ENCODE results near the gene MINK1.

The MINK1 gene

DNA sequence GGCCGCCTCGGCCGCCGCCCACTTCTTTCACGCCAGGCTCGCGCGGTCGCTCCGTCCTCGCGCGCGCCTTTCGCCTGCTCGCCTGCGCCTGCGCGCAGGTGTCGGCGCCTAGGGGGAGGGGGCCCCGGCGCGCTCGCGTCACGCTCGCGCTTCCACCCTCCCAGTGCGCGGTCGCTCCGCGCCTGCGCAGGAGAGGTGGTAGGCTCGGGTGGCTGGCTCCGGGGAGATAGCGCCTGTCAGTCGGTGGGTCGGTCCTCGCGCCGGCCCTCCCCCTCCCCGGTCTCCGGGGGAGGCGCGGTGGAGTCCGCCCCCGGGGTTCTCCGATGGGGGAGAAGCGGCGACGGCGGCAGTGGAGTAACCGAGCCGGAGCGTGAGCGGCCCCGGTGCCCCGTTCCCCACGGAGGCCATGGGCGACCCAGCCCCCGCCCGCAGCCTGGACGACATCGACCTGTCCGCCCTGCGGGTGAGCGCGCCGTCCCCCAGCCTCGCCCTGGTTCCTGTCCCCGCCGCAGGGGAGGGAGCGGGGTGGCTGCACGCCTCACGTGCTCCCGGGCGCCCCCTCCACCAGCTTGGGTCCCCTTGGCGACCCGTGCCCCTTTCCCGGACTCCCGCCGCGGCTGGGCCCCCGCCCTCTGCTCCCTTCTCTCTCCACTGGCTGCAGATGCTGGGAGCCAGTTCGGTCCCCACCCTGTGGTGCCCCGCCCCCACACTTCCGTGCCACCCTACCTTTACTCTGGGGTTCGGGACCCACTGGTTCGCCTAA is at the start of gene MINK1:
Gene MINK1, plus strand, starts transcription at position 163 of the 763 bp plus-strand sequence. Its CDS starts 244 bp downstream, at position 407.
- peak; percentile 94 for DNase-seq

- no peak for DNase-seq
These were observed 47.6 kb upstream of the MINK1 start for GRCh38 chr17:4785311-4786105.

GRCh38 chr17:4786106-4786511 is 47.0 kb upstream of the MINK1 start, which contains the start of gene VMO1:
VMO1 (minus strand) TSS chr17:4786364; CDS start chr17:4786352, 12 bp downstream.
- DNase-seq = no peak

DNA sequence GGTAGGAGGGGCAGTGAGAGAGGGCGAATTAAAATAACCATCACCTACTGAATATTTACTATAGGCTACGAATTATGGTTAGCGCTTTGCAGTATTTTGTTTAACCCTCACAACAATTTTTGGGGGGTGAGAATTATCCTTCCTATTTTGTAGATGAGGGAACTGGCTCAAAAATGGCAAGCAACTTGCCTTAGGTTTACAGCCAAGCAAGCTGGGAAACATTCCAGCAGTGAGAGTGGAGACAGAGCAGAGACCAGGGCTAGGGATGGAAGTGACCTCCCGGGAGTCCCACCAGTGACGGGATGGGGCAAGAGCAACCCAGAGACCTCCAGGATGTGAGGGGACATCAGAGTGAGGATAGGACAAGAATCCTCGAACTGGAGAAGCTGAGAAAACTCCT is 46.6 kb upstream of the MINK1 start:
- DNase-seq = no peak

GRCh38 chr17:4788159-4788806 is 44.9 kb upstream of the MINK1 start:
- no peak for DNase-seq

GRCh38 chr17:4788807-4789700 is 44.1 kb upstream of the MINK1 start, which contains the start of gene GLTPD2:
GLTPD2 (plus strand) TSS chr17:4788964; CDS start chr17:4789012, 48 bp downstream.
- DNase-seq = no peak

GRCh38 chr17:4789701-4789950 is 43.5 kb upstream of the MINK1 start:
- DNase-seq = no peak

DNA sequence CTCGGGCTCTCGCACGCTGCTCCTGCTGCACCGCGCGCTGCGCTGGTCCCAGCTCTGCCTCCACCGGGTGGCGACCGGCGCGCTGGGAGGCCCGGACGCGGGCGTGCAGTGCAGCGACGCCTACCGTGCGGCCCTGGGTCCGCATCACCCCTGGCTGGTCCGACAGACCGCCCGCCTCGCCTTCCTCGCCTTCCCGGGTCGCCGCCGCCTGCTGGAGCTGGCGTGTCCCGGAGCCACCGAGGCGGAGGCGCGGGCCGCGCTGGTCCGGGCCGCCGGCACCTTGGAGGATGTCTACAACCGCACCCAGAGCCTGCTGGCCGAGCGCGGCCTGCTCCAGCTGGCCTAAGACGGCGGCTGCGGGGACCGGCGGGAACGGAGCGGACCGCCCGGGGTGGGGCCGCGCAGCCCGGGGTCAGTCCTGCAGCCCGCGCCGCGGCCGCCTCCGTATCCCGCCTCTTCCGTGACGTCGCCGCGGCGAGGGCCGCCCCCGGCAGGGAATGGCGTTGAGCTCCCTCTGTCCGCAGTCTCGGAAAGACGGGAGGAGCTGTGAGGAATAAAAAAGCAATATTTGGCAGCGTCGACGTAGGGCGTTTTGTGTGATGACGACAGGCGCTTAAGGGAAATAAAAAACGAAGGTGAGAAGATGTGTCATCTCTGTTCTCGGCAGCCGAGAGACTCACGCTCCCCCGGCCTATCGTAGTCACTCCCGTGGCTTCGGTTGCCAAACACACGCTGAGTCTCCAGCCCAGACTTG is 43.0 kb upstream of the MINK1 start:
- peak; percentile 80 for DNase-seq

DNA sequence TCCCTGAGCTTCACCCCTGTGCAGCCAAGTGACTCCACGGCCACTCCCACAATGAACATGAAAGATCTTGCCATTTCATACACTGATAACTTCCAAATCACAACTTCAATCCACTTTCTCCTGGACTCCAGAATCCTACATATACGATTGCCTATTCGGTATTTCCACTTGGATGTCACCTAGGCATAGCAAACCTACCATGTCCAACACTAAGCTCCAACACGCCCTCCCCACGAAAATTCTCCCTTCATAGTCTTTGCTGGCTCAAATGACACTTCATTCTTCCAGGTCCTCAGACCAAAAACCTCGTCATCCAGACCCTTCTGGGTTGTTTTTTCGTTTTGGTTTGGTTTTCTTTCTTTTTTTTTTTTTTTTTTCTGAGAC is 42.4 kb upstream of the MINK1 start:
- DNase-seq = no peak

DNA sequence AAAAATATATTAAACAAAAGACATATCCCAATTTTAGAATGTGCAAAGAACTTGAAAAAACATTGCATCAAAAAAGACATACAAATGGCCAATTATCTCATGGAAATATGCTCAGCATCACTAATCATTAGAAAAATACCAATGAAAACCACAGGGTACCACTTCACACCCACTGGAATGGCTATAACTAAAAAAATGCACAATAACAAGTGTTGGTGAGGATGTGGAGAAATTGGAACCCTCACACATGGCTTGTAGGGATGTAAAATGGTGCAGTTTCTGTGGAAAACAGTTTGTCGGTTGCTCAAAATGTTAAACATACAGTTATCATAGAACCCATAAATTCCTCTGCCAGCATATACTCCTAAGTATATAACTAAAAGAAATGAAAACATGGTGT is 38.0 kb upstream of the MINK1 start:
- DNase-seq = no peak

GRCh38 chr17:4796552-4796920 is 36.6 kb upstream of the MINK1 start:
- DNase-seq = no peak

GRCh38 chr17:4800462-4801196 is 32.5 kb upstream of the MINK1 start:
- DNase-seq = no peak

DNA sequence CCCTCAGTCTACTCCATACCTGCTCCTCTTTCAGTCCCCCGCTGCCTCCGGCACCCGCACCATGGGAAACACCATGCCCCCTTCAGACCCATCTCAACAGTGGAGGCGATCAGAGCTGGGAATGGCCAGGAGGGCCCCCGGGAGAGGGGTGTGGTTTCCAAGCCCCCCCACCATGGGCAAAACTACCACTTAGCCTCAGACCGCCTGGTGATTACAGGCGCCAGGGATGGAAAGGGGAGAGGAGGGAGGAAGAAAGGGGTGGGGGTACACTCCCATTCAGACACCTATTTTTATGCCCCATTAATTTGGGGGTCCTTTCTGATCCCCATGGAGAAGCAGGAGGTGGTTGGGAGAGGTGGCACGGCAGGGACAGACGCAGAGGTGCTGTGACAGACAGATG is 30.9 kb upstream of the MINK1 start, which contains the start of gene C17orf114:
Gene C17orf114, minus strand, starts transcription at position 101 of the 400 bp plus-strand sequence.
- no peak for DNase-seq

DNA sequence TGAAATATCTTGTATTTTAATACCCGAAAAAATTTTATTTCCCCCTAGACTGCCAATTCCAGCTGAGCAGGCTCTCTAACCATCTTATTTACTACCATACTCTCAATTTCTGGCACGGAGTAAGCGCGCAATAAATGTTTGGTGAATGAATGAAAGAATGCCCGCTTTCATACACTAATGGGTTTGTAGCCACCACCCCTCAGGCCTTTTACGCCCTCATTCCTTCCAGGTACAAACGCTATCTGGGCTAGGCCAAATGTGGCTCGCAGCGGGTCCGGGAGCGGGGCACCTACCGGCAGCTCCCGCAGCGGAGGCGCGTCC is 26.7 kb upstream of the MINK1 start:
- no peak for DNase-seq

DNA sequence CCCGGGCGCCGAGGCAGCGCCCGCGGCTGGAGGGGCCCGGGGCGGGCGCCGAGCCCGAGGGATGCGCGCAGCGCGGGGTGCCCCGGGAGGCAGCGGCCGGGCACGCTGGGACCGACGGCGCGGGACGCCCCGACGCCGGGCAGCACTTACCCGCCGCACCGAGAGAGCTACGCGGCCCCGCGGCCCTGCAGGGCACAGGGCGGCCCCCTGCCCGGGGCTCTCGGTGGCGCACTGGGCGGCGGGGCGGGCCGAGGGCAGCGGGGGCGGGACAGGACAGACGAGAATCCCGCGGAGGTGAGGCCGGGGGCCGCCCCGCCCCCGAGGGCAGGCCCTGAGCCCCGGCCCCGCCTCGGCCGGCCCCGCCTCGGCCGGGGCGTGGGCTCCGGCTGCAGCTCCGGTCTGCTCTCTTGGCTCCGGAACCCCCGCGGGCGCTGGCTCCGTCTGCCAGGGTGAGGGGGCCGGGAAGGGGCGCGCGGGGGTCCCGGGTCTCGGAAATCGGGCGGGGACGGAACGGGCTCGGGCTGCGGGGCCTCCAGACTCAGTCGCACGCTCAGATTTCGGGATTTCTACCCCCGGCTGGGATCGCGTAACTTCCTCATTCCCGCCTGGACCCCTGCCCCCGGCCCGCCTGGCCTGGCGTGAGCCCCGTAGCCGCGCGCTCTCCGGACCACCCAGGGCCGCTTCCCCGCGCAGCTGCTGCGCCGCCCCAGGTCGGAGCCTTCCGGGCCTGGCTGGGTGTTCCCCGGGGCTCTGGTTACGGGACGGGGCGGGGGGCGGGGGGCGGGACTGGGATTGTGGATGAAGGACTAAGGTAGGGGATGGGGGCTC is 26.1 kb upstream of the MINK1 start, which contains the start of gene PLD2:
Gene PLD2, plus strand, starts transcription at position 376 of the 828 bp plus-strand sequence. CDS start 621 bp downstream, outside the sequence.
- peak; percentile 86 for DNase-seq

- no peak for DNase-seq
These were observed 25.3 kb upstream of the MINK1 start for GRCh38 chr17:4807605-4808377.

DNA sequence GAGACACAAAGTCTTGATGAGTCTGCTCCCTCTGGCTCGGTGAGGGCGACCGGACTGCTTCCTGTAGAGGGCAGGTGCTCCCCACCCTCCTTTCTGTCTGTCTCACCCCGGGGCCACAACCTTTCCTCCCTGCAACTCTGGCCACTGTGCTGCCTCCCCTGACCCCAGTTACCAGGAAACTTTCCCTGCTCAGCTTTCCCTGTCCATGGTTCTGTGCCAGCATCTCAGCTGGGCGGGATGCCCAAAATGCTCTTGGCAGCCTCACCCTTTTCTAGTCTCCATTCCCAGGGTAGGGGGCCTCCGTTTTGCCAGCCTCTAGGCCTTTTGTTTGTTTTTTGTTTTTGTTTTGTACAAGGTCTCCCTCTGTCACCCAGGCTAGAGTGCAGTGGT is 24.8 kb upstream of the MINK1 start:
- DNase-seq = no peak

DNA sequence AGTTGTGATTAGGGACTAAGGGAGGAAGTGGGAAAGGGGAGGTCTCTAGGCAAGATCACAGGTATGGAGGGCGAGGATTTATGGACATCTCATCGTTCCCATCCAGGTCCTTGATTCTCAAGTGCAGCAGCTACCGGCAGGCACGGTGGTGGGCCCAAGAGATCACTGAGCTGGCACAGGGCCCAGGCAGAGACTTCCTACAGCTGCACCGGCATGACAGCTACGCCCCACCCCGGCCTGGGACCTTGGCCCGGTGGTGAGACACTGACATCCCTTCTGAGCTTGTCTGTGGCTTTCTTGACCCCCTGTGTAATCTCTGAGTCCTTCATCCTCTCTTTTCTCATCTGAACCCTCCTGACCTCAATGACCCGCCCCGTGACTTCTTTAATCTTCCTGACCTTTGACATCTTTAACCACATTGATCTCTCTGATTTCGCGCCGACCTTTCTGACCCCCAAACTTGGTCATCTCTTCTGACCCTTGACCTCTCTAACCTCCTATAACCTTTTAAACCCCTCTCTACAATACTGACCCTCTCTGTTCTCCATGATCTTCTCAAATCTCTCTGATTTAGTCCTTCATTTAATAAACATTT is 22.3 kb upstream of the MINK1 start:
- no peak for DNase-seq

DNA sequence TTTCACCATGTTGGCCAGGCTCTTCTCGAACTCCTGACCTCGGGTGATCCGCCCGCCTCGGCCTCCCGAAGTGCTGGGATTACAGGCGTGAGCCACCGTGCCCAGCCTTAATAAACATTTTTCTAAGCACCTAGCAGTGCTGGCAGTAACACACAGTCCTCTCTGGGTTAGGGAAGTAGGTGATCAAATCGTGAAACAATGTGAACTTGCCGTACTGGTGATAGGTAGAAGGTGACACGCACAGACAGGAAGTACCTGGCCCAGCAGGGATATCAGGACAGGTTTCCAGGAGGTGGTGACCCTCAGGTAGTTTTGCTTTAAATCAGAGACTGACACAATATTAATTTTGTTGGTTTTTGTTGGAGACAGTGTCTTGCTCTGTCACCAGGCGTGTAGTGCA is 21.7 kb upstream of the MINK1 start:
- DNase-seq = no peak
